GM12864 (cell line): ENCODE data around the gene LDLRAD4.

ENCODE experiments used
- DNase-seq: peaks from one replicate; pipeline ENCODE4 v3.0.0-alpha.2; 2011; ENCODE audit warnings: low read depth
- H3K4me3 ChIP-seq: 2 replicates; pipeline ENCODE4 v1.5.1; 2011; ENCODE audit warnings: mild to moderate bottlenecking, low read depth, low read length, control low read depth
- CTCF ChIP-seq: IDR thresholded peaks from 2 replicates; pipeline ENCODE4 v1.5.1; 2011; ENCODE audit warnings: low read depth, mild to moderate bottlenecking, moderate library complexity, low read length, control low read depth, inconsistent platforms; ENCODE audit errors: missing control alignments

LDLRAD4 gene

GRCh38 chr18:13481820-13482617 lies 263.5 kb downstream of the LDLRAD4 start:
- 0 out of 2 replicates have a peak overlapping the region, but pooled peaks have one; percentile 6 for H3K4me3 ChIP-seq
- peak; percentile 44 for DNase-seq
- no peak for TF ChIP-seq CTCF

- H3K4me3 ChIP-seq, result no peak overlapping the region
- no peak for DNase-seq
- no peak for TF ChIP-seq CTCF
These were observed 264.0 kb downstream of the LDLRAD4 start for GRCh38 chr18:13482618-13482945.

- no peak for DNase-seq
- H3K4me3 ChIP-seq, result no peak overlapping the region
- TF ChIP-seq CTCF, result no peak
These were observed 265.0 kb downstream of the LDLRAD4 start for GRCh38 chr18:13483316-13484270.

- DNase-seq, result no peak
- no peak overlapping the region for H3K4me3 ChIP-seq
- no peak for TF ChIP-seq CTCF
These were observed 266.6 kb downstream of the LDLRAD4 start for GRCh38 chr18:13485182-13485581.

- no peak overlapping the region for H3K4me3 ChIP-seq
- DNase-seq, result no peak
- TF ChIP-seq CTCF, result no peak
These were observed 267.0 kb downstream of the LDLRAD4 start for GRCh38 chr18:13485604-13486003.

- no peak for DNase-seq
- no peak for TF ChIP-seq CTCF
- H3K4me3 ChIP-seq, result no peak overlapping the region
These were observed 267.7 kb downstream of the LDLRAD4 start for GRCh38 chr18:13486284-13486683.

- TF ChIP-seq CTCF, result no peak
- no peak for DNase-seq
- H3K4me3 ChIP-seq, result no peak overlapping the region
These were observed 268.1 kb downstream of the LDLRAD4 start for GRCh38 chr18:13486686-13487085.
